GM08714 (cell line): ENCODE data around the gene NTNG1.
"Not testable (repeated sequence)": the region's sequence is repeated elsewhere in the genome, so short reads cannot be mapped to it uniquely, and the experiment has no call there.

Experiments used
- H3K4me3 ChIP-seq: fragments of 200-500 bp; sonication (Bioruptor generic); 2 replicates; pipeline ENCODE4 v1.5.1; 2014; ENCODE audit warnings: mild to moderate bottlenecking, low read length, inconsistent platforms
- ZNF274 ChIP-seq: IDR thresholded peaks from 2 replicates; pipeline ENCODE4 v1.6.1; 2012; ENCODE audit warnings: mild to moderate bottlenecking, low read depth, low read length

Gene NTNG1

GRCh38 chr1:107140703-107141490, at the start of gene NTNG1:
Gene NTNG1, plus strand, starts transcription at chr1:107141039.
- TF ChIP-seq ZNF274 = no peak
- H3K4me3 ChIP-seq = peak within 1 kb of the TSS; percentile 55

GRCh38 chr1:107091418-107091817, 49.4 kb upstream of the NTNG1 start:
- H3K4me3 ChIP-seq = no peak overlapping the region

GRCh38 chr1:107093395-107093794, 47.4 kb upstream of the NTNG1 start:
- H3K4me3 ChIP-seq = not testable (repeated sequence)

More at GRCh38 chr1:107091418-107091817, 49.4 kb upstream of the NTNG1 start:
- no peak for TF ChIP-seq ZNF274

- no peak for TF ChIP-seq ZNF274
- no peak overlapping the region for H3K4me3 ChIP-seq
Measured at GRCh38 chr1:107095647-107096046, 45.2 kb upstream of the NTNG1 start.

GRCh38 chr1:107096690-107097089, 44.1 kb upstream of the NTNG1 start:
- TF ChIP-seq ZNF274 = no peak
- H3K4me3 ChIP-seq = no peak overlapping the region

GRCh38 chr1:107098961-107099360, 41.9 kb upstream of the NTNG1 start:
- no peak overlapping the region for H3K4me3 ChIP-seq
- TF ChIP-seq ZNF274 = no peak

- TF ChIP-seq ZNF274 = no peak
- no peak overlapping the region for H3K4me3 ChIP-seq
Measured at GRCh38 chr1:107100331-107100984, 40.4 kb upstream of the NTNG1 start.

GRCh38 chr1:107105914-107106313, 34.9 kb upstream of the NTNG1 start:
- TF ChIP-seq ZNF274 = no peak
- no peak overlapping the region for H3K4me3 ChIP-seq

GRCh38 chr1:107110326-107110725, 30.5 kb upstream of the NTNG1 start:
- no peak overlapping the region for H3K4me3 ChIP-seq
- no peak for TF ChIP-seq ZNF274

- TF ChIP-seq ZNF274 = no peak
- no peak overlapping the region for H3K4me3 ChIP-seq
Measured at GRCh38 chr1:107116306-107116790, 24.5 kb upstream of the NTNG1 start.

- TF ChIP-seq ZNF274 = no peak
- H3K4me3 ChIP-seq = no peak overlapping the region
Measured at GRCh38 chr1:107122225-107122624, 18.6 kb upstream of the NTNG1 start.

GRCh38 chr1:107123741-107124140, 17.1 kb upstream of the NTNG1 start:
- H3K4me3 ChIP-seq = no peak overlapping the region
- no peak for TF ChIP-seq ZNF274

- no peak overlapping the region for H3K4me3 ChIP-seq
- no peak for TF ChIP-seq ZNF274
Measured at GRCh38 chr1:107124694-107125093, 16.1 kb upstream of the NTNG1 start.

GRCh38 chr1:107132195-107132594, 8.6 kb upstream of the NTNG1 start:
- no peak for TF ChIP-seq ZNF274
- no peak overlapping the region for H3K4me3 ChIP-seq

GRCh38 chr1:107132780-107133179, 8.1 kb upstream of the NTNG1 start:
- TF ChIP-seq ZNF274 = no peak
- no peak overlapping the region for H3K4me3 ChIP-seq
